Neural crest cell (in vitro differentiated cells): ENCODE results near the gene BTNL3. TPM values are rescaled to one million over a fixed set of nuclear protein-coding genes. Genes with fewer than 3 reads are reported as not detected.

Source experiments
- DNase-seq: peaks from one replicate; pipeline ENCODE4 v3.0.0; 2021; ENCODE audit warnings: low read depth, mixed read lengths, low spot score
- H3K27ac Mint-ChIP-seq: one replicate; pipeline ENCODE4 v1.8.0; 2021; ENCODE audit warnings: mild to moderate bottlenecking, mixed read lengths; ENCODE audit not compliant: unreplicated experiment
- H3K27me3 Mint-ChIP-seq: 2 replicates; pipeline ENCODE4 v1.8.0; 2021; ENCODE audit warnings: low read depth, mild to moderate bottlenecking, mixed read lengths
- H3K36me3 Mint-ChIP-seq: 2 replicates; pipeline ENCODE4 v1.8.0; 2021; ENCODE audit warnings: low read depth, mild to moderate bottlenecking, mixed read lengths
- H3K4me1 Mint-ChIP-seq: 2 replicates; pipeline ENCODE4 v1.8.0; 2021; ENCODE audit warnings: mixed read lengths
- H3K4me3 Mint-ChIP-seq: one replicate; pipeline ENCODE4 v1.8.0; 2021; ENCODE audit warnings: mild to moderate bottlenecking, mixed read lengths
- H3K9me3 Mint-ChIP-seq: 2 replicates; pipeline ENCODE4 v1.8.0; 2021; ENCODE audit warnings: mixed read lengths
- CTCF ChIP-seq: fragments of 200-600 bp; sonication (generic); conservative IDR thresholded peaks from 2 replicates; pipeline ENCODE4 v1.5.0; 2021; ENCODE audit warnings: antibody characterized with exemption, mild to moderate bottlenecking
- total RNA-seq: library from RNA; stranded (reverse); gene quantifications from 2 replicates; pipeline ENCODE4 v1.2.1, GENCODE V29; 2021

Gene BTNL3
- total RNA-seq, 1 donor from 2014 or later, result not detected

- H3K36me3 Mint-ChIP-seq, result no peaks in the 10 kb centered on the region
- no peak overlapping the region for H3K27ac Mint-ChIP-seq
- DNase-seq, result no peak
- peaks cover 7% of the 10 kb centered on the region for H3K27me3 Mint-ChIP-seq
- peaks cover 2% of the 10 kb centered on the region for H3K9me3 Mint-ChIP-seq
- H3K4me1 Mint-ChIP-seq, result no peaks in the 10 kb centered on the region
- no peak for TF ChIP-seq CTCF
- no peak overlapping the region for H3K4me3 Mint-ChIP-seq
Measured at GRCh38 chr5:180970336-180970735, 18.3 kb upstream of the BTNL3 start.

GRCh38 chr5:180970875-180971274, 17.8 kb upstream of the BTNL3 start:
- TF ChIP-seq CTCF, result no peak
- Mint-ChIP-seq H3K27me3 (peaks cover 7% of the 10 kb centered on the region), H3K27ac (no peak overlapping the region), H3K36me3 (no peaks in the 10 kb centered on the region), H3K4me3 (no peak overlapping the region), H3K4me1 (no peaks in the 10 kb centered on the region), H3K9me3 (peaks cover 2% of the 10 kb centered on the region)
- no peak for DNase-seq

GRCh38 chr5:180974612-180975315, 13.9 kb upstream of the BTNL3 start:
- peaks cover 7% of the 10 kb centered on the region for H3K27me3 Mint-ChIP-seq
- no peaks in the 10 kb centered on the region for H3K4me1 Mint-ChIP-seq
- no peak for DNase-seq
- no peak for TF ChIP-seq CTCF
- no peaks in the 10 kb centered on the region for H3K36me3 Mint-ChIP-seq
- H3K27ac Mint-ChIP-seq, result no peak overlapping the region
- H3K4me3 Mint-ChIP-seq, result no peak overlapping the region
- peaks cover 2% of the 10 kb centered on the region for H3K9me3 Mint-ChIP-seq

GRCh38 chr5:180975338-180975737, 13.3 kb upstream of the BTNL3 start:
- H3K4me3 Mint-ChIP-seq, result no peak overlapping the region
- TF ChIP-seq CTCF, result no peak
- H3K4me1 Mint-ChIP-seq, result no peaks in the 10 kb centered on the region
- H3K27ac Mint-ChIP-seq, result no peak overlapping the region
- H3K27me3 Mint-ChIP-seq, result peaks cover 7% of the 10 kb centered on the region
- no peak for DNase-seq
- peaks cover 2% of the 10 kb centered on the region for H3K9me3 Mint-ChIP-seq
- no peaks in the 10 kb centered on the region for H3K36me3 Mint-ChIP-seq

- H3K27me3 Mint-ChIP-seq, result peaks cover 1% of the 10 kb centered on the region
- DNase-seq, result no peak
- H3K36me3 Mint-ChIP-seq, result no peaks in the 10 kb centered on the region
- H3K9me3 Mint-ChIP-seq, result no peaks in the 10 kb centered on the region
- no peaks in the 10 kb centered on the region for H3K4me1 Mint-ChIP-seq
- H3K27ac Mint-ChIP-seq, result no peak overlapping the region
- no peak overlapping the region for H3K4me3 Mint-ChIP-seq
- TF ChIP-seq CTCF, result no peak
Measured at GRCh38 chr5:180976518-180976917, 12.1 kb upstream of the BTNL3 start.
